ENCODE results near the gene CCL1. TPM values are rescaled to one million over a fixed set of nuclear protein-coding genes. Genes with fewer than 3 reads are reported as not detected.

The CCL1 gene
- polyA plus RNA-seq, 3 donors = not detected

- no peak overlapping the region for H2AFZ ChIP-seq (ENCODE audit: insufficient read depth, low read depth, low read length, poor library complexity, severe bottlenecking)
- H3K27ac ChIP-seq (ENCODE audit: low read depth in 1 of 2, low read length in 2 of 2) = no peak overlapping the region
- no peaks in the 10 kb centered on the region for H3K79me2 ChIP-seq (ENCODE audit: insufficient read depth, low read length)
- no peak overlapping the region for H3K4me3 ChIP-seq (replicated peaks in 1 of 3; ENCODE audit: low read depth in 2 of 3, low read length in 3 of 3)
- H3K4me1 ChIP-seq (ENCODE audit: control insufficient read depth in 1 of 2, insufficient read depth in 2 of 2, low read length in 2 of 2) = peaks cover 5 to 12% of the 10 kb centered on the region in 2 donors
- H4K20me1 ChIP-seq (ENCODE audit: insufficient read depth, low read length) = no peaks in the 10 kb centered on the region
- no peaks in the 10 kb centered on the region for H3K27me3 ChIP-seq (ENCODE audit: control insufficient read depth in 2 of 2, insufficient read depth in 2 of 2, low read length in 2 of 2)
- no peak for DNase-seq
- no peaks in the 10 kb centered on the region for H3K9me3 ChIP-seq (replicated peaks in 1 of 2; ENCODE audit: control insufficient read depth in 1 of 2, insufficient read depth in 1 of 2, low read length in 2 of 2)
- TF ChIP-seq CTCF (IDR thresholded peaks at IDR 0.05) = no peak
- H3K36me3 ChIP-seq (replicated peaks in 1 of 2; ENCODE audit: control insufficient read depth in 1 of 2, insufficient read depth in 2 of 2, low read length in 2 of 2) = no peaks in the 10 kb centered on the region
- no peak overlapping the region for H3K4me3 Mint-ChIP-seq
- intact Hi-C loops (cut with micrococcal nuclease) = loop anchor here in 1 of 2 donors (5.0 kb wide), 1 partner anchor 35 kb away; no protein-coding TSS in a partner anchor
- no peak overlapping the region for H3K4me2 ChIP-seq (replicated peaks; ENCODE audit: extremely low read depth, low read length, poor library complexity, severe bottlenecking)
- peaks cover 0 to 2% of the 10 kb centered on the region in 2 donors for H3K36me3 Mint-ChIP-seq
- H3K27ac Mint-ChIP-seq = no peak overlapping the region
- peaks cover 16% of the 10 kb centered on the region for H3K4me1 Mint-ChIP-seq
- peaks cover 1 to 4% (median 2%) of the 10 kb centered on the region in 3 donors for H3K27me3 Mint-ChIP-seq (ENCODE audit: low read depth in 3 of 3)
- WGBS (ENCODE audit: insufficient coverage) = 100% methylated on average over 1 of the region's 2 CpGs
- H3K9ac ChIP-seq (ENCODE audit: insufficient read depth, low read length, poor library complexity, severe bottlenecking) = no peak overlapping the region
- H3K9me3 Mint-ChIP-seq = peaks cover 0 to 5% (median 3%) of the 10 kb centered on the region in 7 donors
These were observed 5.6 kb downstream of the CCL1 start for GRCh38 chr17:34357398-34357797.

GRCh38 chr17:34356194-34356593, 6.8 kb downstream of the CCL1 start, which contains the start of gene CCL13:
Gene CCL13 (plus strand): TSS chr17:34356480. CDS start chr17:34356527, 47 bp downstream.
- intact Hi-C loops (cut with micrococcal nuclease) = loop anchor here in 1 of 2 donors (5.0 kb wide), 1 partner anchor 34 kb away; no protein-coding TSS in a partner anchor
- Histone ChIP-seq H3K9me3 (replicated peaks in 1 of 2; ENCODE audit: control insufficient read depth in 1 of 2, insufficient read depth in 1 of 2, low read length in 2 of 2) (no peaks in the 10 kb centered on the region), H3K4me3 (replicated peaks in 1 of 3; ENCODE audit: low read depth in 2 of 3, low read length in 3 of 3) (no peak within 1 kb of the TSS), H3K4me2 (replicated peaks; ENCODE audit: extremely low read depth, low read length, poor library complexity, severe bottlenecking) (no peak within 1 kb of the TSS), H2AFZ (ENCODE audit: insufficient read depth, low read depth, low read length, poor library complexity, severe bottlenecking) (no peak within 1 kb of the TSS), H3K27ac (ENCODE audit: low read depth in 1 of 2, low read length in 2 of 2) (no peak within 1 kb of the TSS), H4K20me1 (ENCODE audit: insufficient read depth, low read length) (no peaks in the 10 kb centered on the region), H3K27me3 (ENCODE audit: control insufficient read depth in 2 of 2, insufficient read depth in 2 of 2, low read length in 2 of 2) (no peaks in the 10 kb centered on the region), H3K79me2 (ENCODE audit: insufficient read depth, low read length) (no peaks in the 10 kb centered on the region), H3K9ac (ENCODE audit: insufficient read depth, low read length, poor library complexity, severe bottlenecking) (no peak within 1 kb of the TSS), H3K4me1 (ENCODE audit: control insufficient read depth in 1 of 2, insufficient read depth in 2 of 2, low read length in 2 of 2) (peaks cover 5 to 12% of the 10 kb centered on the region in 2 donors), H3K36me3 (replicated peaks in 1 of 2; ENCODE audit: control insufficient read depth in 1 of 2, insufficient read depth in 2 of 2, low read length in 2 of 2) (no peaks in the 10 kb centered on the region)
- Mint-ChIP-seq H3K9me3 (peaks cover 0 to 5% (median 3%) of the 10 kb centered on the region in 7 donors), H3K4me1 (peaks cover 16% of the 10 kb centered on the region), H3K36me3 (peaks cover 0 to 2% of the 10 kb centered on the region in 2 donors), H3K27ac (no peak within 1 kb of the TSS), H3K27me3 (ENCODE audit: low read depth in 3 of 3) (peaks cover 1 to 2% (median 2%) of the 10 kb centered on the region in 3 donors), H3K4me3 (no peak within 1 kb of the TSS)
- no peak for DNase-seq
- no peak for TF ChIP-seq CTCF (IDR thresholded peaks at IDR 0.05)
- 95% methylated on average over 5 of the region's 5 CpGs for WGBS (ENCODE audit: insufficient coverage)

Measured in CD14-positive monocyte (primary cell).